Measurements from ENCODE around the gene SNPH. TPM values are rescaled to one million over a fixed set of nuclear protein-coding genes. Genes with fewer than 3 reads are reported as not detected.

SNPH gene
- total and polyA plus RNA-seq, 4 donors, result 0.04 to 0.50 (median 0.21) TPM

GRCh38 chr20:1305712-1306111 is 39.6 kb downstream of the SNPH start:
- TF ChIP-seq ZBTB33 (IDR thresholded peaks at IDR 0.05) (no peak), CTCF (IDR thresholded peaks at IDR 0.05; ENCODE audit: low read depth, low read length, missing input control) (no peak), RAD21 (IDR thresholded peaks at IDR 0.05) (no peak), TAF1 (conservative IDR thresholded peaks at IDR 0.05) (no peak), REST (IDR thresholded peaks at IDR 0.05) (no peak), SP1 (IDR thresholded peaks at IDR 0.05) (no peak), ATF3 (IDR thresholded peaks at IDR 0.05) (no peak), RXRA (IDR thresholded peaks at IDR 0.05) (no peak), EGR1 (IDR thresholded peaks at IDR 0.05; ENCODE audit: low read depth in 2 of 2) (no peak), JUND (IDR thresholded peaks at IDR 0.05) (no peak), HNF4A (conservative IDR thresholded peaks at IDR 0.05) (no peak), YY1 (IDR thresholded peaks at IDR 0.05) (no peak), FOXA1 (IDR thresholded peaks at IDR 0.05) (no peak), FOXA2 (IDR thresholded peaks at IDR 0.05) (no peak), GABPA (IDR thresholded peaks at IDR 0.05 in 1 of 2, conservative IDR thresholded peaks at IDR 0.05 in 1 of 2) (no peak), MAX (IDR thresholded peaks at IDR 0.05) (no peak), NR2F2 (IDR thresholded peaks at IDR 0.05) (no peak)
- no peaks in the 10 kb centered on the region for H3K4me1 ChIP-seq (ENCODE audit: control insufficient read depth in 4 of 4, insufficient read depth in 4 of 4, low read length in 3 of 4)
- no peak overlapping the region for H3K4me3 ChIP-seq (ENCODE audit: low read depth in 1 of 3, low read length in 3 of 3)
- H3K9ac ChIP-seq (ENCODE audit: low read depth in 1 of 2, low read length in 2 of 2), result no peak overlapping the region
- H3K9me3 ChIP-seq (ENCODE audit: control insufficient read depth in 4 of 4, low read length in 3 of 4), result no peaks in the 10 kb centered on the region
- no peak for DNase-seq (ENCODE audit: low spot score)
- no peaks in the 10 kb centered on the region for H3K27me3 ChIP-seq (ENCODE audit: control insufficient read depth in 4 of 4, insufficient read depth in 4 of 4, low read length in 3 of 4)
- no peak overlapping the region for H3K27ac ChIP-seq (ENCODE audit: low read depth in 1 of 2, low read length in 2 of 2)
- 95% methylated on average over 24 of the region's 24 CpGs for WGBS
- peaks cover 0 to 2% (median 0%) of the 10 kb centered on the region in 4 donors for H3K36me3 ChIP-seq (ENCODE audit: control insufficient read depth in 4 of 4, insufficient read depth in 3 of 4, low read depth in 1 of 4, low read length in 3 of 4)

Data from liver (tissue), 9 donors.